HuH-7.5 (cell line): Measurements from ENCODE around the gene ITGB8.

Experiments used
- DNase-seq: peaks from one replicate; pipeline ENCODE4 v3.0.0; 2011; ENCODE audit warnings: low spot score

Gene ITGB8

GRCh38 chr7:20307901-20308300 lies 22.8 kb upstream of the ITGB8 start:
- no peak for DNase-seq

GRCh38 chr7:20310301-20310700 lies 20.4 kb upstream of the ITGB8 start:
- DNase-seq = no peak

GRCh38 chr7:20310963-20311742 lies 19.5 kb upstream of the ITGB8 start:
- no peak for DNase-seq

- DNase-seq = no peak
Measured at GRCh38 chr7:20311743-20312042, 19.0 kb upstream of the ITGB8 start.

GRCh38 chr7:20312562-20312961 lies 18.1 kb upstream of the ITGB8 start:
- no peak for DNase-seq

GRCh38 chr7:20313626-20314025 lies 17.1 kb upstream of the ITGB8 start:
- DNase-seq = no peak

- DNase-seq = no peak
Measured at GRCh38 chr7:20314198-20314597, 16.5 kb upstream of the ITGB8 start.

- DNase-seq = no peak
Measured at GRCh38 chr7:20316706-20317105, 14.0 kb upstream of the ITGB8 start.

- DNase-seq = no peak
Measured at GRCh38 chr7:20317413-20317812, 13.3 kb upstream of the ITGB8 start.

- no peak for DNase-seq
Measured at GRCh38 chr7:20318933-20319332, 11.8 kb upstream of the ITGB8 start.

- DNase-seq = no peak
Measured at GRCh38 chr7:20320322-20320721, 10.4 kb upstream of the ITGB8 start.

GRCh38 chr7:20320786-20321185 lies 9.9 kb upstream of the ITGB8 start:
- DNase-seq = no peak

- no peak for DNase-seq
Measured at GRCh38 chr7:20323595-20323994, 7.1 kb upstream of the ITGB8 start.

- no peak for DNase-seq
Measured at GRCh38 chr7:20326342-20326741, 4.4 kb upstream of the ITGB8 start.

- DNase-seq = no peak
Measured at GRCh38 chr7:20327055-20327454, 3.6 kb upstream of the ITGB8 start.

- no peak for DNase-seq
Measured at GRCh38 chr7:20328027-20328426, 2.7 kb upstream of the ITGB8 start.

- no peak for DNase-seq
Measured at GRCh38 chr7:20328692-20329091, 2.0 kb upstream of the ITGB8 start.

- peak; percentile 67 for DNase-seq
Measured at GRCh38 chr7:20329389-20330238, 1.1 kb upstream of the ITGB8 start.

GRCh38 chr7:20330928-20331909 lies 519 bp downstream of the ITGB8 start:
- DNase-seq = peak; percentile 28

GRCh38 chr7:20331910-20332813 lies 1.5 kb downstream of the ITGB8 start:
- DNase-seq = no peak

GRCh38 chr7:20338285-20338684 lies 7.6 kb downstream of the ITGB8 start:
- DNase-seq = no peak
